Measurements from ENCODE around the gene TUBGCP3.

- TF ChIP-seq POLR2A (IDR thresholded peaks at IDR 0.05), result no peak
- TF ChIP-seq, protein P1, sequence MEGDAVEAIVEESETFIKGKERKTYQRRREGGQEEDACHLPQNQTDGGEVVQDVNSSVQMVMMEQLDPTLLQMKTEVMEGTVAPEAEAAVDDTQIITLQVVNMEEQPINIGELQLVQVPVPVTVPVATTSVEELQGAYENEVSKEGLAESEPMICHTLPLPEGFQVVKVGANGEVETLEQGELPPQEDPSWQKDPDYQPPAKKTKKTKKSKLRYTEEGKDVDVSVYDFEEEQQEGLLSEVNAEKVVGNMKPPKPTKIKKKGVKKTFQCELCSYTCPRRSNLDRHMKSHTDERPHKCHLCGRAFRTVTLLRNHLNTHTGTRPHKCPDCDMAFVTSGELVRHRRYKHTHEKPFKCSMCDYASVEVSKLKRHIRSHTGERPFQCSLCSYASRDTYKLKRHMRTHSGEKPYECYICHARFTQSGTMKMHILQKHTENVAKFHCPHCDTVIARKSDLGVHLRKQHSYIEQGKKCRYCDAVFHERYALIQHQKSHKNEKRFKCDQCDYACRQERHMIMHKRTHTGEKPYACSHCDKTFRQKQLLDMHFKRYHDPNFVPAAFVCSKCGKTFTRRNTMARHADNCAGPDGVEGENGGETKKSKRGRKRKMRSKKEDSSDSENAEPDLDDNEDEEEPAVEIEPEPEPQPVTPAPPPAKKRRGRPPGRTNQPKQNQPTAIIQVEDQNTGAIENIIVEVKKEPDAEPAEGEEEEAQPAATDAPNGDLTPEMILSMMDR (IDR thresholded peaks at IDR 0.05), result no peak
Measured at GRCh38 chr13:112454648-112455334, 133.2 kb downstream of the TUBGCP3 start.
